ENCODE results near the gene BCL2L1. TPM values are rescaled to one million over a fixed set of nuclear protein-coding genes. Genes with fewer than 3 reads are reported as not detected.
A peak's percentile ranks its signal among the peaks of the same experiment; 100 is the strongest.

The BCL2L1 gene
- total RNA-seq, 1 donor from 2014 or later = 313 TPM

DNA sequence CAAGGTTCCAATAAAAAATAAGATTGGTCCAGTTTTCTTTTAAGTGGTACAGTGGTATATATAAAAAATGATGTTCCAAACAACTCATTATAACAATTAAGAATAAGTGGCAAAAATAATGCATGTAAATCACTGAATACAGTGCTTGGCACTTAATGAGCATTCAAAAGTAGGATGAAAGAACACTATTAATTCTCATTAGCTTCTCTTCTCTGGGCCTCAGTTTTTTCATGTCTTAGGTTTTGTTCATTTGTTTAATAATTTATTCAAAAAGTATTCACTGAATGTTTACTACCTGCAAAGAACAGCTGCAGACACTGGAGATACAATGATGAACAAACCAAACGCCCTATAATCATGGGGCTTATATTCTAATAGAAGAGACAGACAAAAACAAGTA lies 21.1 kb downstream of the BCL2L1 start:
- Mint-ChIP-seq H3K36me3 (ENCODE audit: low read depth) (peaks cover 77% of the 10 kb centered on the region), H3K27ac (peak overlapping the region; percentile 56), H3K9me3 (no peaks in the 10 kb centered on the region), H3K27me3 (ENCODE audit: low read depth) (no peaks in the 10 kb centered on the region), H3K4me1 (ENCODE audit: low read depth) (peaks cover 55% of the 10 kb centered on the region), H3K4me3 (ENCODE audit: low read depth) (peak overlapping the region; percentile 15)
- no peak for DNase-seq (ENCODE audit: low spot score)
- intact Hi-C loops (cut with micrococcal nuclease) = no loop called here

DNA sequence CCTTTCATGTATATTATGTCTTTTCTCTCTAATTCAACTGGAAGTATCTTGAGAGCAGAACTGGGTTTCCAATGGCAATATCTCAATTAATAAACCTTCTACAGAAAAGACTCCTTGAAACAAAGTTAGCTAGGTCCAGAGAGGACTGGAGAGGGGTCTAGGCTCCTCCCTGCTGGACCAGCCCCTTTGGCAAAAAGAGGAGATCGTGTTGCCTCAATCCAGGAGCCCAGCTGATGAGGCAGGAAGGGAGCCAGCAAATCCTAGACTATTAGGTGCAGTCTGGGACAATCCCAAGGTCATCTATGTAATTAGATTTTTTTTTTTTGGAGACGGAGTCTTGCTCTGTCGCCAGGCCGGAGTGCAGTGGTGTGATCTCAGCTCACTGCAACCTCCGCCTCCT lies 21.9 kb downstream of the BCL2L1 start:
- H3K36me3 Mint-ChIP-seq (ENCODE audit: low read depth) = peaks cover 78% of the 10 kb centered on the region
- no peaks in the 10 kb centered on the region for H3K27me3 Mint-ChIP-seq (ENCODE audit: low read depth)
- peak overlapping the region; percentile 81 for H3K27ac Mint-ChIP-seq
- H3K4me3 Mint-ChIP-seq (ENCODE audit: low read depth) = peak overlapping the region; percentile 30
- no peak for DNase-seq (ENCODE audit: low spot score)
- H3K4me1 Mint-ChIP-seq (ENCODE audit: low read depth) = peaks cover 54% of the 10 kb centered on the region
- H3K9me3 Mint-ChIP-seq = no peaks in the 10 kb centered on the region
- intact Hi-C loops (cut with micrococcal nuclease) = loop anchor here (1.0 kb wide), 1 partner anchor 17 kb away; no protein-coding TSS in a partner anchor

DNA sequence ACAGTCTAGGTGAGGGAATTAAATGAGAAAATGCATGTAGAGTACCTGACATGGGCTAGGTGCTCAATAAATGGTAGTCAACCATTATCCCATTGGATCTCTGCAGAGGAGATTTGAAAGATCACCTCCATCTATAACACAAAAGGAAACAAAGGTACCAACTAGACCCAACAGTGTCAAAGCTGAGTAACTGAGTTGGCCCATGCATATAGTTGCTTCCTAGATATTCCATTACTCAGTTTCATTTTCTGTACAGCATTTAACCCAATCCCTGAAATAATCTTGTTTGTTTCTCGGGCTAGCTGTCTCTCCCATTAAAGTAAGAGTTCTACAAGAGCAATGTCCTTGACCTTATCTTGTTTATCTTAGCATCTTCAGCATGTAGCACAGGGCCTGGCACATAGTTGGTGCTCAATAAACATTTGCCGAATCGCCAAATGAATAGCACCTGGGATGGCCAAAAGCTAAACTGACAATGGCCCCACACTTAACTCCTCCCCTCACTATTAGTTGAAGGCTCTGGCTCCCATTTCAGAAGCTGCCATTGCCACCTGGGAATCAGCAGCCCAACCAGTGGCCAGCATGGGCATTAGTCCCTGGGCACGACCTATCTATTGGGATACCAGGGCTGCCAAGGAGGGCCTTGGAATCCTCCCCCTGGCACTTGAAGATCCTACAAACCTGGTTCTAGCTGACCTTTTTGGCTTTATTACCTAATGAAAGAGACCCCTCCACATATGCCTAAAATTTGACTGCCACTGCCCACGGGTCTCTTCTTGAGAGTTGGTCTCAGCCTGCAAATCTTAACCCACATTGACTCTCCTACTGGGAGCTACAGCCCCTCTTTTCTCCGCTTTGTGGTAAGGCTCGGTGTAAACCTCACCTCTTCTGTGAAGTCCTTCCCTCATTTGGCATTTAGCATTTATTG lies 22.6 kb downstream of the BCL2L1 start:
- H3K4me3 Mint-ChIP-seq (ENCODE audit: low read depth) = peak overlapping the region; percentile 30
- peak overlapping the region; percentile 81 for H3K27ac Mint-ChIP-seq
- no peaks in the 10 kb centered on the region for H3K9me3 Mint-ChIP-seq
- H3K4me1 Mint-ChIP-seq (ENCODE audit: low read depth) = peaks cover 57% of the 10 kb centered on the region
- no peak for DNase-seq (ENCODE audit: low spot score)
- intact Hi-C loops (cut with micrococcal nuclease) = loop anchor here (1.0 kb wide), 3 partner anchors 17 to 25 kb away; partner anchors contain the start of gene BCL2L1
- no peaks in the 10 kb centered on the region for H3K27me3 Mint-ChIP-seq (ENCODE audit: low read depth)
- H3K36me3 Mint-ChIP-seq (ENCODE audit: low read depth) = peaks cover 79% of the 10 kb centered on the region

DNA sequence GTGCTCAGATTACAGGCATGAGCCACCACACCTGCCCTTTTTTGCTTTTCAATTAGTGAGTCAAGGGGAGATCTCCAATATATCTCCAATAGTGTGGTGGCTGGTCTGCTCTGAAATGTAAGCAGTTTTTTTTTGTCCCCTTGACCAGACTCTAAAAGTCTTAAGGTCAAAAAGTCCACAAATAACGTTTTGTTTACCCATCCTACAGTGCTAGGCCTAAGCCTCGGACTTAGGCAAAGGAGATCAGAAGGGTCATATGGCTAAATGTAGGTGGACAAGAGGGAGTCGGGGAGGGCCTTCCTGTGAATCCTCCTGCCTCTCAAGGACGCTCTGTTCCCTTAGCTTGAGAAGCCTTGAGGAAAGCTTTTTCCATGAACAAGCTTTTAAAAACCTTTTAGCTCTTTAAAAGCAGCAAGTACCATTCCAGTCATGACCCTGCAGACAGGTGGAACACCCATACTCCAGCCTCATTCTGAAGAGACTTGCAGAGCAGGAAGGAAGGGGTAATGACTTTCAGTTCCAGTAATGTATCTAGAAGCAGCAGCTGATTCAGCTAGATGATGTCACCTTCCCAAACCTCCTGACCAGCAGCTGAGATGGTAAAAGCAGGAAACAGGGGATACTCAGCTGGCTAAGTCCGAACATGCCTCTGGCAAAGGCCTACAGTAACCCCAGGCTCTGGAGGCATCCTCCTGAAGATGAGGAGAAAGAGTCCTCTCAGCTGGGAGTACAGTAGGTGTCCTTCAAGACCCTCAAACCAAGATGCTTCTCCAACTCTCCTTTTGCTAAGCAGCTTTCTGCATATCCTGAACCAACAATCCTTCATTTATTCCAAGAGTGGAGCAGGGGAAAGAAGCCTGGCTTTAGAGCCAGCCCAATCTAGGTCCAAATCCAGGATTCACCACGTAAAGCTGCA lies 23.6 kb downstream of the BCL2L1 start:
- H3K36me3 Mint-ChIP-seq (ENCODE audit: low read depth) = peaks cover 80% of the 10 kb centered on the region
- intact Hi-C loops (cut with micrococcal nuclease) = loop anchor here (1.0 kb wide), 2 partner anchors 23 to 24 kb away; partner anchors contain the start of gene BCL2L1
- no peak for DNase-seq (ENCODE audit: low spot score)

DNA sequence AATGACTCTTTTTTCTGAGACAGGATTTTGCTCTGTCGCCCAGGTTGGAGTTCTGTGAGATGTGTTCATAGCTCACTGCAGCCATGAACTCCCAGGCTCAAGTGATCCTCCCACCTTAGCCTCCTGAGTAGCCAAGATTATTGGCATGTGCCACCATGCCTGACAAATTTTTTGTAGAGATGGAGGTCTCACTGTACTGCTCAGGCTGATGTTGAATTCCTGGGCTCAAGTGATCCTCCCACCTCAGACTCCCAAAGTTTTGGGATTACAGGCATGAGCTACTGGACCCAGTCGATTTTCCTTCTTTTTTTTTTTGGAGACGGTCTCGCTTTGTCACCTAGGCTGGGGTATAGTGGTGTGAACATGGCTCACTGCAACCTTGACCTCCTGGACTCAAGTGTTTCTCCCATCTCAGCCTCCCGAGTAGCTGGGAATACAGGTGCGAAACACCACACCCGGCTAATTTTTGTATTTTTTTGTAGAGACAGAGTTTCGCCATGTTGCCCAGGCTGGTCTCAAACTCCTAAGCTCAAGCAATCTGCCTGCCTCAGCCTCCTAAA lies 24.3 kb downstream of the BCL2L1 start:
- DNase-seq (ENCODE audit: low spot score) = no peak
- H3K9me3 Mint-ChIP-seq = no peaks in the 10 kb centered on the region
- no peaks in the 10 kb centered on the region for H3K27me3 Mint-ChIP-seq (ENCODE audit: low read depth)
- H3K27ac Mint-ChIP-seq = peak overlapping the region; percentile 81
- intact Hi-C loops (cut with micrococcal nuclease) = no loop called here
- H3K4me1 Mint-ChIP-seq (ENCODE audit: low read depth) = peaks cover 61% of the 10 kb centered on the region
- H3K36me3 Mint-ChIP-seq (ENCODE audit: low read depth) = peaks cover 82% of the 10 kb centered on the region
- H3K4me3 Mint-ChIP-seq (ENCODE audit: low read depth) = peak overlapping the region; percentile 1

More for the DNA sequence above, 23.6 kb downstream of the BCL2L1 start:
- peaks cover 60% of the 10 kb centered on the region for H3K4me1 Mint-ChIP-seq (ENCODE audit: low read depth)
- H3K4me3 Mint-ChIP-seq (ENCODE audit: low read depth) = peak overlapping the region; percentile 1
- peak overlapping the region; percentile 81 for H3K27ac Mint-ChIP-seq
- H3K9me3 Mint-ChIP-seq = no peaks in the 10 kb centered on the region
- no peaks in the 10 kb centered on the region for H3K27me3 Mint-ChIP-seq (ENCODE audit: low read depth)

DNA sequence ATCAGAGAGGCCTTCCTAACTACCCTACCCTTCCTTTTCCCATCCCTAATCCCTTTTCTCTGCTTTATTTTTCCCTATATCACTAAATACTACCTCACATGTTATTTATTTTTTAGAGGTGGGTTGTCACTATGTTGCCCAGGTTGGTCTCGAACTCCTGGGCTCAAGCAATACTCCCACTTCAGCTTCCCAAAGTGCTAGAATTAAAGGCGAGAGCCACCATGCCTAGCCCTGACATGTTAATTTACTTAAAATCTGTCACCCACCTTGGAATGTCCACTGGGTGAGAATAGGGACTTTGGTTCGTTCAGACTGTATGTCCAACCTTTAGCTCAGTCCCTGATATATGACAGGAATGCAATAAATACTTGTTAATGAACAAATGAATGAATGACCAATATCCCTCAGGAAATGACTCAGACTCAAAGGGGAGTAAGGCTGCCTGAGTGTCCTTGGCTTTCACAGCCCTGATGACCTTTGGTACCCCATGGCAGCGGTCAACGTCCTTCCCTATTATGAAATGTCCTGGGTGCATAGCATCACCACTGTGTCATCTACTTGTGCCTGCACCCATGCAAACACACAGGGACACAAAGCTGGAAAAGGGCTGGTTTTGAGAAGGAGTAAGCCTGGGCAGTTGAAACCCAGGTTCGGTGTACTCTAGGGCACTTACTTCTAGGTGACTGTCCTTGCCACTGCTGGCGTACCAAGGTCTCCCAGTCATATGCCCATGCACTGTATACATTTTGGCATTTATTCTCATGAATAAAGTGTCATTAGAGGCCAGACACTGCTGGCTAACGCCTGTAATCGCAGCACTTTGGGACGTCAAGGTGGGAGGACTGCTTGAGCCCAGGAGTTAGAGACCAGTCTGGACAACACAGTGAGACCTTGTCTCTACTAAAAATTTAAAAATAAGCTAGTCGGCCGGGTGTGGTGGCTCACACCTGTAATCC lies 26.5 kb downstream of the BCL2L1 start:
- H3K9me3 Mint-ChIP-seq = no peaks in the 10 kb centered on the region
- intact Hi-C loops (cut with micrococcal nuclease) = no loop called here
- peak overlapping the region; percentile 69 for H3K27ac Mint-ChIP-seq
- peaks cover 87% of the 10 kb centered on the region for H3K36me3 Mint-ChIP-seq (ENCODE audit: low read depth)
- H3K4me1 Mint-ChIP-seq (ENCODE audit: low read depth) = peaks cover 63% of the 10 kb centered on the region
- no peaks in the 10 kb centered on the region for H3K27me3 Mint-ChIP-seq (ENCODE audit: low read depth)
- DNase-seq (ENCODE audit: low spot score) = no peak
- H3K4me3 Mint-ChIP-seq (ENCODE audit: low read depth) = no peak overlapping the region

GRCh38 chr20:31694842-31695593 lies 27.6 kb downstream of the BCL2L1 start:
- intact Hi-C loops (cut with micrococcal nuclease) = no loop called here
- Mint-ChIP-seq H3K4me3 (ENCODE audit: low read depth) (no peak overlapping the region), H3K36me3 (ENCODE audit: low read depth) (peaks cover 85% of the 10 kb centered on the region), H3K27ac (peak overlapping the region; percentile 69), H3K27me3 (ENCODE audit: low read depth) (no peaks in the 10 kb centered on the region), H3K4me1 (ENCODE audit: low read depth) (peaks cover 58% of the 10 kb centered on the region), H3K9me3 (no peaks in the 10 kb centered on the region)
- DNase-seq (ENCODE audit: low spot score) = no peak

DNA sequence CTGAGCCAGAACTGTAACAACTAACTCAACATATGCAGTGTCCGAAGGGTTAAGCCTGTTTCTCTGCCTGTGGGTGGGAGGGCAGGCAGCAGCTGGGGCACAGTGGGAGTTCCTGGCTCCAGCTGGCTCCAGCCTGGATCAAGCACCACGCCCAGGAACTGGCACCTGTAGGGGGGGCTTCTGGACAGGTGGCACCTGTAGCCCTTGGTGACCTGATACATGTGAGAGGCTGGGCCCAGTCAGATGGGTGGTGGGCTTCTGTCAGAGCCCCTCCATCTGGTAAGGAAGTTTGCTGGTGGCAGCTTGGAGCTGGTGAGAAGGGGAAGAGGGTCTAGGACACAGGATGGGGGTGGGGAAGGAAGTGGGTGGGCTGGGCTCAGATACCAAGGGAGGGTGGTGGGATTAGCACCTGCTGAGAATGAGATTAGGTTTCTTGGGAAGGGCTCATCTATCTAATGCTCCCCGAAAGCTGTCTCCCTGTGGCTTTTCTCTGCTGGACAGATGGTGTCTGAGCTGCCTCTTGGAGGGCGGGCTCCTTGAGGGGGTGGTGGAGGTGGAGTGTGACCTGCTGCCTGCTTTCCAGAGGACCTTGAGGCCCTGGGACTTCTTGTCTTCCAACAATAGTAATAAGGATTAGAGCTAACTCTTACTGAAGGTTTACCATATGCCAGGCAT lies 28.5 kb downstream of the BCL2L1 start:
- Mint-ChIP-seq H3K36me3 (ENCODE audit: low read depth) (peaks cover 86% of the 10 kb centered on the region), H3K4me1 (ENCODE audit: low read depth) (peaks cover 49% of the 10 kb centered on the region), H3K27ac (peak overlapping the region; percentile 69), H3K4me3 (ENCODE audit: low read depth) (no peak overlapping the region), H3K9me3 (no peaks in the 10 kb centered on the region), H3K27me3 (ENCODE audit: low read depth) (no peaks in the 10 kb centered on the region)
- intact Hi-C loops (cut with micrococcal nuclease) = no loop called here
- no peak for DNase-seq (ENCODE audit: low spot score)

DNA sequence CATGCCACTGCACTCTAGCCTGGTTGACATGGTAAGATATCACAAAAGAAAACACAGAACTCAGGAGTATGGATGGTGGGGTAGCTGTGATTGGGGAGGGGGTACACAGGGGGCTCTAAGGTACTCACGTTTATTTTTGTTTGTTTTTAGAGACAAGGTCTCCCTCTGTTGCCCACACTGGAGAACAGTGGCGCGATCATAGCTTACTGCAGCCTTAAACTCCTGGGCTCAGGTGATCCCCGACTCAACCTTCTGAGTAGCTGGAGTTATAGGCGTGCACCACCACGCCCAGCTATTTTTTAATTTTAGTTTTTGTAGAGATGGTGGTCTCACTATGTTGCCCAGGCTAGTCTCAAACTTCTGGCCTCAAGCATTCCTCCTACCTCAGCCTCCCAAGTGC lies 29.3 kb downstream of the BCL2L1 start:
- DNase-seq (ENCODE audit: low spot score) = no peak
- H3K4me1 Mint-ChIP-seq (ENCODE audit: low read depth) = peaks cover 48% of the 10 kb centered on the region
- H3K36me3 Mint-ChIP-seq (ENCODE audit: low read depth) = peaks cover 86% of the 10 kb centered on the region
- H3K27me3 Mint-ChIP-seq (ENCODE audit: low read depth) = no peaks in the 10 kb centered on the region
- no peak overlapping the region for H3K27ac Mint-ChIP-seq
- no peaks in the 10 kb centered on the region for H3K9me3 Mint-ChIP-seq
- intact Hi-C loops (cut with micrococcal nuclease) = no loop called here
- no peak overlapping the region for H3K4me3 Mint-ChIP-seq (ENCODE audit: low read depth)

- H3K4me3 Mint-ChIP-seq (ENCODE audit: low read depth) = peak overlapping the region; percentile 18
- DNase-seq (ENCODE audit: low spot score) = no peak
- intact Hi-C loops (cut with micrococcal nuclease) = no loop called here
- peak overlapping the region; percentile 74 for H3K27ac Mint-ChIP-seq
- H3K36me3 Mint-ChIP-seq (ENCODE audit: low read depth) = peaks cover 90% of the 10 kb centered on the region
- H3K27me3 Mint-ChIP-seq (ENCODE audit: low read depth) = no peaks in the 10 kb centered on the region
- H3K4me1 Mint-ChIP-seq (ENCODE audit: low read depth) = peaks cover 54% of the 10 kb centered on the region
- H3K9me3 Mint-ChIP-seq = no peaks in the 10 kb centered on the region
Measured at GRCh38 chr20:31691646-31692275, 30.9 kb downstream of the BCL2L1 start.
